Astrocyte (in vitro differentiated cells and primary cell): ENCODE data around the gene FABP3. TPM values are rescaled to one million over a fixed set of nuclear protein-coding genes. Genes with fewer than 3 reads are reported as not detected.

Experiments
- DNase-seq: peaks from one replicate; pipeline ENCODE4 v3.0.0-alpha.2; 2010; ENCODE audit warnings: low read depth
- FAIRE-seq: peaks from 2 replicates; lab custom pipeline; 2011; peaks lifted over from hg19 to GRCh38; lab: Jason Lieb, UNC
- H2AFZ ChIP-seq: 2 replicates; pipeline ENCODE4 v1.6.0; 2012; ENCODE audit warnings: low read depth, low read length, inconsistent platforms
- H3K27ac ChIP-seq: 2 replicates; pipeline ENCODE4 v1.5.1; 2011; ENCODE audit warnings: low read depth, low read length, inconsistent platforms
- H3K27me3 ChIP-seq: 2 replicates; pipeline ENCODE4 v1.6.0; 2011; ENCODE audit warnings: low read length, inconsistent platforms; ENCODE audit not compliant: insufficient read depth
- H3K36me3 ChIP-seq: 2 replicates; pipeline ENCODE4 v1.5.1; 2011; ENCODE audit warnings: low read length, inconsistent platforms; ENCODE audit not compliant: insufficient read depth
- H3K4me1 ChIP-seq: 2 replicates; pipeline ENCODE4 v1.5.1; 2011; ENCODE audit warnings: low read length, inconsistent platforms; ENCODE audit not compliant: insufficient read depth
- H3K4me2 ChIP-seq: 2 replicates; pipeline ENCODE4 v1.6.0; 2012; ENCODE audit warnings: low read length, inconsistent platforms
- H3K4me3 ChIP-seq: 2 replicates; pipeline ENCODE4 v1.5.1; 2011; ENCODE audit warnings: low read depth, mild to moderate bottlenecking, low read length, inconsistent platforms; ENCODE audit not compliant: insufficient read depth
- H3K79me2 ChIP-seq: 2 replicates; pipeline ENCODE4 v1.6.0; 2012; ENCODE audit warnings: mild to moderate bottlenecking, low read length, inconsistent platforms; ENCODE audit not compliant: insufficient read depth
- H3K9ac ChIP-seq: 2 replicates; pipeline ENCODE4 v1.6.0; 2012; ENCODE audit warnings: mild to moderate bottlenecking, low read length, inconsistent platforms
- H3K9me3 ChIP-seq: 2 replicates; pipeline ENCODE4 v1.5.1; 2012; ENCODE audit warnings: low read depth, mild to moderate bottlenecking, low read length, inconsistent platforms; ENCODE audit not compliant: insufficient read depth
- H4K20me1 ChIP-seq: 2 replicates; pipeline ENCODE4 v1.6.0; 2012; ENCODE audit warnings: low read length, inconsistent platforms; ENCODE audit not compliant: insufficient read depth
- H3K27ac Mint-ChIP-seq: one replicate; pipeline ENCODE4 v1.8.0; 2021; ENCODE audit warnings: mild to moderate bottlenecking, mixed read lengths; ENCODE audit not compliant: unreplicated experiment
- H3K27me3 Mint-ChIP-seq: one replicate; pipeline ENCODE4 v1.8.0; 2021; ENCODE audit warnings: low read depth, mixed read lengths; ENCODE audit not compliant: unreplicated experiment
- H3K36me3 Mint-ChIP-seq: one replicate; pipeline ENCODE4 v1.8.0; 2021; ENCODE audit warnings: low read depth, mixed read lengths; ENCODE audit not compliant: unreplicated experiment
- H3K4me1 Mint-ChIP-seq: one replicate; pipeline ENCODE4 v1.8.0; 2021; ENCODE audit warnings: low read depth, mixed read lengths; ENCODE audit not compliant: unreplicated experiment
- H3K4me3 Mint-ChIP-seq: one replicate; pipeline ENCODE4 v1.8.0; 2021; ENCODE audit warnings: mild to moderate bottlenecking, moderate library complexity, mixed read lengths; ENCODE audit not compliant: unreplicated experiment
- H3K9me3 Mint-ChIP-seq: one replicate; pipeline ENCODE4 v1.8.0; 2021; ENCODE audit warnings: mild to moderate bottlenecking, mixed read lengths; ENCODE audit not compliant: unreplicated experiment
- EZH2 ChIP-seq: IDR thresholded peaks from 2 replicates; pipeline ENCODE4 v1.6.1; 2012; ENCODE audit warnings: mild to moderate bottlenecking, low read length, inconsistent platforms; ENCODE audit not compliant: insufficient read depth
- total RNA-seq: library from RNA; stranded (reverse); gene quantifications from 2 replicates; pipeline ENCODE4 v1.2.1, GENCODE V29; 2021
- TF ChIP-seq, protein P1 (sequence below): IDR thresholded peaks from 2 replicates; pipeline ENCODE4 v1.5.1; 2011; ENCODE audit warnings: low read depth, mild to moderate bottlenecking, inconsistent platforms, low read length, moderate library complexity; ENCODE audit not compliant: insufficient read depth

FABP3 gene
- total RNA-seq, 1 donor from 2014 or later, result 20.4 TPM

- H3K4me1 Mint-ChIP-seq, result no peaks in the 10 kb centered on the region
- H3K9me3 ChIP-seq, result no peaks in the 10 kb centered on the region
- no peaks in the 10 kb centered on the region for H3K4me1 ChIP-seq
- H2AFZ ChIP-seq, result no peak overlapping the region
- H3K27ac Mint-ChIP-seq, result no peak overlapping the region
- no peaks in the 10 kb centered on the region for H3K27me3 ChIP-seq
- H3K27me3 Mint-ChIP-seq, result no peaks in the 10 kb centered on the region
- no peaks in the 10 kb centered on the region for H3K79me2 ChIP-seq
- TF ChIP-seq, protein P1, sequence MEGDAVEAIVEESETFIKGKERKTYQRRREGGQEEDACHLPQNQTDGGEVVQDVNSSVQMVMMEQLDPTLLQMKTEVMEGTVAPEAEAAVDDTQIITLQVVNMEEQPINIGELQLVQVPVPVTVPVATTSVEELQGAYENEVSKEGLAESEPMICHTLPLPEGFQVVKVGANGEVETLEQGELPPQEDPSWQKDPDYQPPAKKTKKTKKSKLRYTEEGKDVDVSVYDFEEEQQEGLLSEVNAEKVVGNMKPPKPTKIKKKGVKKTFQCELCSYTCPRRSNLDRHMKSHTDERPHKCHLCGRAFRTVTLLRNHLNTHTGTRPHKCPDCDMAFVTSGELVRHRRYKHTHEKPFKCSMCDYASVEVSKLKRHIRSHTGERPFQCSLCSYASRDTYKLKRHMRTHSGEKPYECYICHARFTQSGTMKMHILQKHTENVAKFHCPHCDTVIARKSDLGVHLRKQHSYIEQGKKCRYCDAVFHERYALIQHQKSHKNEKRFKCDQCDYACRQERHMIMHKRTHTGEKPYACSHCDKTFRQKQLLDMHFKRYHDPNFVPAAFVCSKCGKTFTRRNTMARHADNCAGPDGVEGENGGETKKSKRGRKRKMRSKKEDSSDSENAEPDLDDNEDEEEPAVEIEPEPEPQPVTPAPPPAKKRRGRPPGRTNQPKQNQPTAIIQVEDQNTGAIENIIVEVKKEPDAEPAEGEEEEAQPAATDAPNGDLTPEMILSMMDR, result no peak
- no peak for TF ChIP-seq EZH2
- no peak for DNase-seq
- H3K4me3 Mint-ChIP-seq, result no peak overlapping the region
- H3K36me3 ChIP-seq, result peaks cover 18% of the 10 kb centered on the region
- H3K27ac ChIP-seq, result no peak overlapping the region
- no peak overlapping the region for H3K4me3 ChIP-seq
- H3K9me3 Mint-ChIP-seq, result no peaks in the 10 kb centered on the region
- no peak for FAIRE-seq
- H4K20me1 ChIP-seq, result no peaks in the 10 kb centered on the region
- peaks cover 7% of the 10 kb centered on the region for H3K36me3 Mint-ChIP-seq
- no peak overlapping the region for H3K4me2 ChIP-seq
- H3K9ac ChIP-seq, result no peak overlapping the region
Observed at GRCh38 chr1:31318146-31318545, 54.7 kb downstream of the FABP3 start.

DNA sequence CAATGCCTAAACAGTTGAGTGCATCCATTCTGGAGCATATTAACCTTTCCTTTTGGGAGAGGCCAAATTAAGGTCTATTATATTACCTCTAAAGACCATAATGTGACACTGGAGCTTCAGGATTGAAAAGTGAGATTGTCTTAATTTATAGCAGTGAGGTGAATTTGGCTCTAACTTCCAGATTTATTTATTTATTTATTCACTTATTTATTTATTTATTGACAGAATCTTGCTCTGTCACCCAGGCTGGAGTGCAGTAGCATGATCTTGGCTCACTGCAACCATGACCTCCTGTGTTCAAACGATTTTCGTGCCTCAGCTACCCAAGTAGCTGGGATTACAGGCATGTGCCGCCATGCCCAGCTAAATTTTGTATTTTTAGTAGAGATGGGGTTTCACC lies 57.0 kb downstream of the FABP3 start:
- H4K20me1 ChIP-seq, result no peaks in the 10 kb centered on the region
- H3K9ac ChIP-seq, result no peak overlapping the region
- Mint-ChIP-seq H3K4me1 (no peaks in the 10 kb centered on the region), H3K27me3 (no peaks in the 10 kb centered on the region), H3K9me3 (peaks cover under 1% of the 10 kb centered on the region), H3K4me3 (no peak overlapping the region), H3K36me3 (peaks cover 6% of the 10 kb centered on the region), H3K27ac (no peak overlapping the region)
- H3K27ac ChIP-seq, result no peak overlapping the region
- H3K27me3 ChIP-seq, result no peaks in the 10 kb centered on the region
- H2AFZ ChIP-seq, result no peak overlapping the region
- H3K4me1 ChIP-seq, result no peaks in the 10 kb centered on the region
- H3K4me2 ChIP-seq, result no peak overlapping the region
- FAIRE-seq (no peak), DNase-seq (no peak)
- peaks cover 30% of the 10 kb centered on the region for H3K36me3 ChIP-seq
- no peak overlapping the region for H3K4me3 ChIP-seq
- H3K9me3 ChIP-seq, result no peaks in the 10 kb centered on the region
- H3K79me2 ChIP-seq, result no peaks in the 10 kb centered on the region
- no peak for TF ChIP-seq EZH2
- TF ChIP-seq, protein P1, result no peak

Other genes starting within 250 kb of the FABP3 start
- 5.6 and 6.8 TPM in 2 replicates for gene NKAIN1, start 133.2 kb downstream of the FABP3 start, total RNA-seq
- gene SNRNP40, start 76.3 kb downstream of the FABP3 start, total RNA-seq, result 41.0 and 42.0 TPM in 2 replicates
- gene ZCCHC17, start 76.0 kb downstream of the FABP3 start, total RNA-seq, result 43.4 and 51.3 TPM in 2 replicates
- gene SERINC2, start 40.1 kb upstream of the FABP3 start, total RNA-seq, result 29.4 and 30.4 TPM in 2 replicates
- gene TINAGL1, start 203.4 kb upstream of the FABP3 start, total RNA-seq, result 3.9 and 5.7 TPM in 2 replicates
- not detected in 2 replicates for gene HCRTR1, start 244.6 kb upstream of the FABP3 start, total RNA-seq